HepG2 (cell line): ENCODE measurements around the gene KIN. TPM values are rescaled to one million over a fixed set of nuclear protein-coding genes. Genes with fewer than 3 reads are reported as not detected.

Experiments
- ARNT2 ChIP-seq: sonication (generic); formaldehyde crosslinking; IDR thresholded peaks from 2 replicates; pipeline ENCODE4 v1.8.0; 2022; ENCODE audit warnings: mild to moderate bottlenecking, low read depth, missing genetic modification reagents, moderate library complexity
- CC2D1A ChIP-seq: sonication (generic); formaldehyde crosslinking; IDR thresholded peaks from 2 replicates; pipeline ENCODE4 v1.8.1; 2023; ENCODE audit warnings: mild to moderate bottlenecking, missing genetic modification reagents
- FOXJ3 ChIP-seq: sonication (generic); formaldehyde crosslinking; IDR thresholded peaks from 2 replicates; pipeline ENCODE4 v1.4.0; 2020; ENCODE audit warnings: missing genetic modification reagents, mild to moderate bottlenecking, borderline replicate concordance
- HNF4A ChIP-seq: sonication (generic); formaldehyde crosslinking; IDR thresholded peaks from 2 replicates; pipeline ENCODE4 v1.4.0; 2020; ENCODE audit warnings: missing genetic modification reagents
- MBD4 ChIP-seq: IDR thresholded peaks from 2 replicates; pipeline ENCODE4 v1.6.1; 2012; ENCODE audit warnings: low read length, inconsistent platforms, borderline replicate concordance
- NBN ChIP-seq: fragments of 450-650 bp; conservative IDR thresholded peaks from 2 replicates; pipeline ENCODE4 v1.6.1; 2017
- NCOR1 ChIP-seq: fragments of 200-600 bp; sonication (generic); IDR thresholded peaks from 2 replicates; pipeline ENCODE4 v1.7.0; 2017; ENCODE audit warnings: antibody characterized with exemption, low read length, borderline replicate concordance
- NFATC3 ChIP-seq: sonication (generic); formaldehyde crosslinking; IDR thresholded peaks from 2 replicates; pipeline ENCODE4 v1.5.1; 2020; ENCODE audit warnings: mild to moderate bottlenecking, missing genetic modification reagents
- NFYC ChIP-seq: IDR thresholded peaks from 2 replicates; pipeline ENCODE4 v1.6.1; 2016; ENCODE audit warnings: missing genetic modification reagents, missing compliant biosample characterization
- ONECUT2 ChIP-seq: sonication (generic); formaldehyde crosslinking; IDR thresholded peaks from 2 replicates; pipeline ENCODE4 v1.4.0; 2020; ENCODE audit warnings: missing genetic modification reagents
- PHF5A ChIP-seq: IDR thresholded peaks from one replicate; pipeline ENCODE4 v1.6.1; 2018; ENCODE audit warnings: low read depth, missing genetic modification reagents; ENCODE audit not compliant: unreplicated experiment
- PPARG ChIP-seq: conservative IDR thresholded peaks from 2 replicates; pipeline ENCODE4 v1.6.1; 2016; ENCODE audit warnings: missing biosample characterization, missing genetic modification reagents
- RBFOX2 ChIP-seq: fragments of 200-400 bp; formaldehyde crosslinking; IDR thresholded peaks from 2 replicates; pipeline ENCODE4 v1.6.1; 2017; ENCODE audit warnings: low read depth, mild to moderate bottlenecking, low read length
- SP4 ChIP-seq: sonication (generic); formaldehyde crosslinking; IDR thresholded peaks from 2 replicates; pipeline ENCODE4 v1.8.1; 2023; ENCODE audit warnings: mild to moderate bottlenecking, missing genetic modification reagents
- STAT5B ChIP-seq: sonication (generic); formaldehyde crosslinking; IDR thresholded peaks from 2 replicates; pipeline ENCODE4 v1.4.0; 2020; ENCODE audit warnings: missing genetic modification reagents
- ZBTB1 ChIP-seq: sonication (generic); formaldehyde crosslinking; IDR thresholded peaks from 2 replicates; pipeline ENCODE4 v1.4.0; 2020; ENCODE audit warnings: missing genetic modification reagents, borderline replicate concordance
- ZFP82 ChIP-seq: sonication (generic); formaldehyde crosslinking; IDR thresholded peaks from 2 replicates; pipeline ENCODE4 v1.5.1; 2020; ENCODE audit warnings: mild to moderate bottlenecking, missing genetic modification reagents, borderline replicate concordance
- ZNF598 ChIP-seq: sonication (generic); formaldehyde crosslinking; IDR thresholded peaks from 2 replicates; pipeline ENCODE4 v1.5.1; 2020; ENCODE audit warnings: mild to moderate bottlenecking, missing genetic modification reagents, borderline replicate concordance
- polyA plus RNA-seq, 8 experiments: library from polyadenylated mRNA; depleted of rRNA in 3 of 8; stranded (reverse) in 7 of 8; unstranded in 1 of 8; fragments of >200 nt; fragmentation: Illumina TruSeq in 4 of 8; extraction: Trizol in 4 of 8; gene quantifications; 2 replicates each; pipeline versions ENCODE4 v1.2.1 to v1.2.3, GENCODE V29; 2011 to 2016; ENCODE audit warnings: low read depth in 4 of 8, missing spikeins in 1 of 8, mixed read lengths in 1 of 8; ENCODE audit not compliant: insufficient read depth in 1 of 8
- total RNA-seq, 5 experiments: library from RNA; depleted of rRNA; stranded (reverse); fragments of >200 nt; fragmentation: Illumina TruSeq; extraction: Trizol; gene quantifications; 2 replicates each; pipeline ENCODE4 v1.2.3, GENCODE V29; 2016; ENCODE audit warnings: low read depth in 1 of 5
- TF ChIP-seq, protein P1 (sequence below): sonication (generic); formaldehyde crosslinking; IDR thresholded peaks from 2 replicates; pipeline ENCODE4 v1.4.0; 2020; ENCODE audit warnings: mild to moderate bottlenecking, missing genetic modification reagents
- TF ChIP-seq, protein P2 (sequence below): IDR thresholded peaks from 2 replicates; pipeline ENCODE4 v1.6.1; 2016; ENCODE audit warnings: low read depth, borderline replicate concordance
- TF ChIP-seq, protein P3 (sequence below), 2 experiments: IDR thresholded peaks; 2 replicates each; pipeline ENCODE4 v1.6.1; 2011 to 2012; ENCODE audit warnings: low read length in 2 of 2, borderline replicate concordance in 1 of 2, low read depth in 1 of 2, mild to moderate bottlenecking in 1 of 2, moderate library complexity in 1 of 2
- TF ChIP-seq, protein P4 (sequence below): sonication (generic); formaldehyde crosslinking; IDR thresholded peaks from 2 replicates; pipeline ENCODE4 v1.4.0; 2020; ENCODE audit warnings: missing genetic modification reagents, mild to moderate bottlenecking, borderline replicate concordance
- TF ChIP-seq, protein P5 (sequence below): IDR thresholded peaks from 2 replicates; pipeline ENCODE4 v1.6.1; 2016; ENCODE audit warnings: missing biosample characterization, missing genetic modification reagents, low read depth

The KIN gene
- total and polyA plus RNA-seq, 2 of the 13 experiments (the other 11 are each of a cell fraction or from before 2014, with no cell fraction given), result 4.9 to 23.2 TPM

DNA sequence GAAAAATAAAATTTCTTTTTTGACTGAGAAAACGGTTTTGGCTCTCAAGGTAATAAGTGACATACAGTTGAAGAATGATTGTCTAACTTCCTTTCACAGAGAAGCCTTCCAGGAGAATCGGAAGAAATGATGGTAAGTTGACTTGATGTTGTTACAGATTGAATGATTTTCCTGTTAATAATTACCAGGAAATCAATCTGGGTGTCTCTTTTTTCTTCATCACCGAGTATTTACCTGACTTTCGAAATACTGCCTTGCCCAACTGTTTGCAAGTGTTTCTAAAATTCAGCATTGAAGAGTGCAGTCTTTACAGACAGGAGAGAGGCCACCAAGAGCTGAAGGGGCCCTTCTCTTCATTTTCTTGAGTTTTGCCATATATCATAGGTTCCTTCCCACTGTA lies 80.7 kb downstream of the KIN start (continued):
- TF ChIP-seq, protein P1, sequence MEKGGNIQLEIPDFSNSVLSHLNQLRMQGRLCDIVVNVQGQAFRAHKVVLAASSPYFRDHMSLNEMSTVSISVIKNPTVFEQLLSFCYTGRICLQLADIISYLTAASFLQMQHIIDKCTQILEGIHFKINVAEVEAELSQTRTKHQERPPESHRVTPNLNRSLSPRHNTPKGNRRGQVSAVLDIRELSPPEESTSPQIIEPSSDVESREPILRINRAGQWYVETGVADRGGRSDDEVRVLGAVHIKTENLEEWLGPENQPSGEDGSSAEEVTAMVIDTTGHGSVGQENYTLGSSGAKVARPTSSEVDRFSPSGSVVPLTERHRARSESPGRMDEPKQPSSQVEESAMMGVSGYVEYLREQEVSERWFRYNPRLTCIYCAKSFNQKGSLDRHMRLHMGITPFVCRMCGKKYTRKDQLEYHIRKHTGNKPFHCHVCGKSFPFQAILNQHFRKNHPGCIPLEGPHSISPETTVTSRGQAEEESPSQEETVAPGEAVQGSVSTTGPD, result no peak
- TF ChIP-seq NFATC3 (CRISPR knock-in tag) (no peak), PHF5A (peak; percentile 77), NBN (no peak), ONECUT2 (peak; percentile 98), NFYC (CRISPR knock-in tag) (peak; percentile 16; the same call in 1 of the 2 replicates), CC2D1A (CRISPR knock-in tag) (0 out of 2 replicates have a peak, but pooled peaks have one; percentile 34), RBFOX2 (peak; percentile 57), ZNF598 (CRISPR knock-in tag) (no peak), FOXJ3 (peak; percentile 98), PPARG (CRISPR knock-in tag) (peak; percentile 84), ARNT2 (no peak), ZFP82 (0 out of 2 replicates have a peak, but pooled peaks have one; percentile 9), STAT5B (CRISPR knock-in tag) (0 out of 2 replicates have a peak, but pooled peaks have one; percentile 61), NCOR1 (peak; percentile 98; the same call in 1 of the 2 replicates), ZBTB1 (no peak), SP4 (CRISPR knock-in tag) (no peak), MBD4 (peak; percentile 86), HNF4A (CRISPR knock-in tag) (peak; percentile 77)
- TF ChIP-seq, protein P2, sequence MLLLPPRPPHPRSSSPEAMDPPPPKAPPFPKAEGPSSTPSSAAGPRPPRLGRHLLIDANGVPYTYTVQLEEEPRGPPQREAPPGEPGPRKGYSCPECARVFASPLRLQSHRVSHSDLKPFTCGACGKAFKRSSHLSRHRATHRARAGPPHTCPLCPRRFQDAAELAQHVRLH, result no peak
- TF ChIP-seq, protein P3, sequence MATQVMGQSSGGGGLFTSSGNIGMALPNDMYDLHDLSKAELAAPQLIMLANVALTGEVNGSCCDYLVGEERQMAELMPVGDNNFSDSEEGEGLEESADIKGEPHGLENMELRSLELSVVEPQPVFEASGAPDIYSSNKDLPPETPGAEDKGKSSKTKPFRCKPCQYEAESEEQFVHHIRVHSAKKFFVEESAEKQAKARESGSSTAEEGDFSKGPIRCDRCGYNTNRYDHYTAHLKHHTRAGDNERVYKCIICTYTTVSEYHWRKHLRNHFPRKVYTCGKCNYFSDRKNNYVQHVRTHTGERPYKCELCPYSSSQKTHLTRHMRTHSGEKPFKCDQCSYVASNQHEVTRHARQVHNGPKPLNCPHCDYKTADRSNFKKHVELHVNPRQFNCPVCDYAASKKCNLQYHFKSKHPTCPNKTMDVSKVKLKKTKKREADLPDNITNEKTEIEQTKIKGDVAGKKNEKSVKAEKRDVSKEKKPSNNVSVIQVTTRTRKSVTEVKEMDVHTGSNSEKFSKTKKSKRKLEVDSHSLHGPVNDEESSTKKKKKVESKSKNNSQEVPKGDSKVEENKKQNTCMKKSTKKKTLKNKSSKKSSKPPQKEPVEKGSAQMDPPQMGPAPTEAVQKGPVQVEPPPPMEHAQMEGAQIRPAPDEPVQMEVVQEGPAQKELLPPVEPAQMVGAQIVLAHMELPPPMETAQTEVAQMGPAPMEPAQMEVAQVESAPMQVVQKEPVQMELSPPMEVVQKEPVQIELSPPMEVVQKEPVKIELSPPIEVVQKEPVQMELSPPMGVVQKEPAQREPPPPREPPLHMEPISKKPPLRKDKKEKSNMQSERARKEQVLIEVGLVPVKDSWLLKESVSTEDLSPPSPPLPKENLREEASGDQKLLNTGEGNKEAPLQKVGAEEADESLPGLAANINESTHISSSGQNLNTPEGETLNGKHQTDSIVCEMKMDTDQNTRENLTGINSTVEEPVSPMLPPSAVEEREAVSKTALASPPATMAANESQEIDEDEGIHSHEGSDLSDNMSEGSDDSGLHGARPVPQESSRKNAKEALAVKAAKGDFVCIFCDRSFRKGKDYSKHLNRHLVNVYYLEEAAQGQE (IDR thresholded peaks at IDR 0.05; ENCODE audit: borderline replicate concordance in 1 of 2, low read depth in 1 of 2, low read length in 2 of 2), result peak in 1 of 2 experiments; percentile 72; a peak in 2 of 4 replicates
- TF ChIP-seq, protein P4, sequence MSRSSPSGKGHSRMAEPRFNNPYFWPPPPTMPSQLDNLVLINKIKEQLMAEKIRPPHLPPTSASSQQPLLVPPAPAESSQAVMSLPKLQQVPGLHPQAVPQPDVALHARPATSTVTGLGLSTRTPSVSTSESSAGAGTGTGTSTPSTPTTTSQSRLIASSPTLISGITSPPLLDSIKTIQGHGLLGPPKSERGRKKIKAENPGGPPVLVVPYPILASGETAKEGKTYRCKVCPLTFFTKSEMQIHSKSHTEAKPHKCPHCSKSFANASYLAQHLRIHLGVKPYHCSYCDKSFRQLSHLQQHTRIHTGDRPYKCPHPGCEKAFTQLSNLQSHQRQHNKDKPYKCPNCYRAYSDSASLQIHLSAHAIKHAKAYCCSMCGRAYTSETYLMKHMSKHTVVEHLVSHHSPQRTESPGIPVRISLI (CRISPR knock-in tag), result peak; percentile 94
- TF ChIP-seq, protein P5, sequence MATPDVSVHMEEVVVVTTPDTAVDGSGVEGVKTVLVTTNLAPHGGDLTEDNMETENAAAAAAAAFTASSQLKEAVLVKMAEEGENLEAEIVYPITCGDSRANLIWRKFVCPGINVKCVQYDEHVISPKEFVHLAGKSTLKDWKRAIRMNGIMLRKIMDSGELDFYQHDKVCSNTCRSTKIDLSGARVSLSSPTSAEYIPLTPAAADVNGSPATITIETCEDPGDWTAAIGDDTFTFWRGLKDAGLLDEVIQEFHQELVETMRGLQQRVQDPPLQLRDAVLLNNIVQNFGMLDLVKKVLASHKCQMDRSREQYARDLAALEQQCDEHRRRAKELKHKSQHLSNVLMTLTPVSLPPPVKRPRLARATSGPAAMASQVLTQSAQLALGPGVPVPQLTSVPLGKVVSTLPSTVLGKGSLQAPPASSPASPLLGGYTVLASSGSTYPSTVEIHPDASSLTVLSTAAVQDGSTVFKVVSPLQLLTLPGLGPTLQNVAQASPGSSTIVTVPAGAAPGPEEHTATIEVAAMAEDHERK (CRISPR knock-in tag), result no peak
